Head of caudate nucleus (tissue), 42 donors: ENCODE data around the gene GMPPA.

ENCODE experiments used
- DNase-seq, 42 donors: peaks; one replicate each; pipeline versions ENCODE4 v3.0.0 to v3.0.0-alpha.2; 2020 to 2021; ENCODE audit warnings: mixed read lengths in 7 of 42
- intact Hi-C: fragments of 100-400 bp; cut with DNase I; formaldehyde crosslinking; loops from one replicate; pipeline ENCODE4 v1.15.0; 2022

Gene GMPPA

DNA sequence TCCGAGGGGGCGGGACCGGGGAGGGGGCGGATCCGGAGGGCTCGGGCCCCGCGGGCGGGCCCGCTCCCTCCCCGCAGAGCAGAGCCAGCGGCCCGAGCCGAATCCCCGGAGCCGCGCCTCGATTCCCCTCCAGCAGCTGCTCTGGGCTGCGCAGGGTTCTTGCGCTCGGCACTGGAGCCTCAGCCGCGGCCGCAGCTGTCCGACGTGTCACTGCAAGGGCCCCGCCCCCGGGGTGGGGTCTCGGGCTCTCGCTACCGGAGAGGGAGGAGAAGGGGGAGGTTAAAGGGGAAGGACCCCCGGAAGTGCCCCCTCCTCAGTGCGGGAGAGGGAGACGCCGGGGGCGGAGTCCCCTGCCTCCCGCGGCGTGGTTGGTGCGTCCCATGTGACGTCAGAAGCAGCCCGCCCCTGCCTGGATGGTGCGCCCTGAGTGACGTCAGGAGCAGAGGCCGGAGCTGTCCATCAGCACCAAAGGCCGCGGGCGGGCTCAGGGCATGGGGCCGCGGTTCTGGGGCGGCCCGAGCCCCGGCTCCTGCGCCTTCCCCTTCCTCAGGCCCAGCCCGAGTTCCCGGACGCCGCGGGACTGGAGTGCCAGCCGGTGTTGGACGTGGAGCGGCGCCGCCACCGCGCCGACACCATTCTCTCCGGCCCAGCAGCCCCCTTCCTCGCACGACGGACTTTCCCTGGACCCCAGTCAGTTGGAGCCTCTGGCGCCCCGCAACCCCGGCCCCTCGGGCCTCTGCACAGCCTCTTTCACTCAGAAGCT, 45.1 kb downstream of the GMPPA start, which contains the start of the genes CHPF and TMEM198:
Gene CHPF (minus strand): TSS at position 214 of the 763 bp plus-strand sequence. CDS start 271 bp downstream, outside the sequence.
Gene TMEM198 (plus strand): TSS at position 433 of the 763 bp plus-strand sequence. CDS start 700 bp downstream, outside the sequence.
- peak; percentile 98 to 100 (median 99) for DNase-seq
- intact Hi-C loops: loop anchor here (5.0 kb wide), 2 partner anchors 54 to 156 kb away; partner anchors contain the start of genes DNPEP and STK11IP

DNA sequence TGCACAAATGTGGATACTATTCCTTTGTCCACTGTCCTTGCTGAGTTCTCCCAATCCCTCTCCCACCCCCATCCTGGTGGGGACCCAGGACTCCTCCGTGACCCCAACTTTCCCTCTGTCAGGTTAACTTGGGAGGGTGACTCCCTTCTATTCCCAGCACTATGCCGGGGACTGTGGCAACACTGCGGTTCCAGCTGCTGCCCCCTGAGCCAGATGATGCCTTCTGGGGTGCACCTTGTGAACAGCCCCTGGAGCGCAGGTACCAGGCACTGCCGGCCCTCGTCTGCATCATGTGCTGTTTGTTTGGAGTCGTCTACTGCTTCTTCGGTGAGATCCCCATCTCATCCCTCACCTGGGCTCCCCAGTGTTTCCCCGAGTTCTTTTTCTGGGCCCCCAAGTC, 45.9 kb downstream of the GMPPA start:
- no peak for DNase-seq
- intact Hi-C loops: loop anchor here (5.0 kb wide), 2 partner anchors 53 to 157 kb away; partner anchors contain the start of genes DNPEP and STK11IP

DNA sequence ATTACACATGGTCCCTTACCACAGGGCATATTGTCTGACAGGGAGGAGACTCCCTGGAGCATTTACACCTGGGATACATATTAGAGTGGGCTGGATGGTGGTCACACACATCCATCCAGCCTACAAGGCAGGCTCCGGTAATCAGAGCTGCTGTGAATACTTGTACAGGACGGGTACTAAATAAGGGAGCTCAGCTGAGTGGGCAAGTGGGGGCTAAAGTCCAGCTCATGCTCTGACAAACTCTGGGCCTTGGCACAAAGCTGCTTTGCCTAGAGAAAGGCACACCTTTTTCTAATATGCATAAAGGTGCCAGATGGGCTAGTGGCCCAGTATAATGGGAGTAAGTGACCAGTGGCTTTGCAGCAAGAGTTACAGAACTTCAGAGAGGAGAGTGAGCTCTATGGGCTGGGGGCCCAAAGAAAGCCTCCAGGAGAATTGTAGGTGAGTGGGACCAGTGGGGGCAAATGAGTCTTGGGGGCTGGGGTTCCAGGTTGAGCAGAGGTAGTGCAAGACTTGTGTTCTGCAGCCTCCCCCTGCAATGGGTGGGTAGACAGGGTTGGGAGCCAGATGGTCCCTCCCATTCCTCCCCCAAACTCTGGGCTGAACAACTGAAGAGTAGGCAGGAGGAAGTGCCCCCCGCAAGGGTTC, 46.7 kb downstream of the GMPPA start:
- no peak for DNase-seq
- intact Hi-C loops: no loop called here

DNA sequence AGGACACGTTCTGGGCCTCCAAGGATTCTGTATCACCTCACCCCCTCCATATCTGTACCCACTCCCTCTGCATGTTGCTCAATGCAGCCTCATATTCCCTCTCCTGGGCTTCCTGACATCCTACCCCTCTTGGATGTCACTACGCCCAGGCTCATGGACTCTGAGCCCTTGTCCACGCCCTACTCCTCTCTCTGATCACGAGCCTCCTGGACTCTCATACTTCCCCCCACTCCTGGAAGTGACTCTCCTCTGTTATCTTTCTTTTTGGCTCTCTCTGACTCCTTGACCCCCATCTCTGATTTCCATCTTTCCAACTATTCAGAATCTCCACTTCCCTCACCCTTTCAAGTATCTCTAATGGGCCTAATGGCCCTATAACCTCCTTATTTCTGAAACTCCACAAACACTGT, 47.3 kb downstream of the GMPPA start:
- intact Hi-C loops: no loop called here
- no peak for DNase-seq

DNA sequence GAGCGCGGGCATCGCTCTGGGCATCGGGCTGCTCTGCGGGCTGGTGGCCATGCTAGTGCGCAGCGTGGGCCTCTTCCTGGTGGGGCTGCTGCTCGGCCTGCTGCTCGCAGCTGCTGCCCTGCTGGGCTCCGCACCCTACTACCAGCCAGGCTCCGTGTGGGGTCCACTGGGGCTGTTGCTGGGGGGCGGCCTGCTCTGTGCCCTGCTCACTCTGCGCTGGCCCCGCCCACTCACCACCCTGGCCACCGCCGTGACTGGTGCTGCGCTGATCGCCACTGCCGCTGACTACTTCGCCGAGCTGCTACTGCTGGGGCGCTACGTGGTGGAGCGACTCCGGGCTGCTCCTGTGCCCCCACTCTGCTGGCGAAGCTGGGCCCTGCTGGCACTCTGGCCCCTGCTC, 48.9 kb downstream of the GMPPA start:
- DNase-seq: no peak
- intact Hi-C loops: no loop called here

DNA sequence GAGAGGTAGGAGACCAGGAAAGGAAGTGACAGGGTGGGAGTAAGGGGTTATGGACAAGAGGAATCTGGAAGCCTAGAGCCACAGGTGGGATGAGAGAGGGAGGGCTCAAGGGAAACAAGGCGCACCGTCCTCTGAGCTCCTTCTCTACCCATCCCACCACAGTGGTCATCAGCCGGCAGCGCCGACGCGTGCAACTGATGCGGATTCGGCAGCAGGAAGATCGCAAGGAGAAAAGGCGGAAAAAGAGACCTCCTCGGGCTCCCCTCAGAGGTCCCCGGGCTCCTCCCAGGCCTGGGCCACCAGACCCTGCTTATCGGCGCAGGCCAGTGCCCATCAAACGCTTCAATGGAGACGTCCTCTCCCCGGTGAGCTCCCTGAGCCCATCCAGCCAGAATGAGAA, 50.3 kb downstream of the GMPPA start:
- intact Hi-C loops: no loop called here
- no peak for DNase-seq

DNA sequence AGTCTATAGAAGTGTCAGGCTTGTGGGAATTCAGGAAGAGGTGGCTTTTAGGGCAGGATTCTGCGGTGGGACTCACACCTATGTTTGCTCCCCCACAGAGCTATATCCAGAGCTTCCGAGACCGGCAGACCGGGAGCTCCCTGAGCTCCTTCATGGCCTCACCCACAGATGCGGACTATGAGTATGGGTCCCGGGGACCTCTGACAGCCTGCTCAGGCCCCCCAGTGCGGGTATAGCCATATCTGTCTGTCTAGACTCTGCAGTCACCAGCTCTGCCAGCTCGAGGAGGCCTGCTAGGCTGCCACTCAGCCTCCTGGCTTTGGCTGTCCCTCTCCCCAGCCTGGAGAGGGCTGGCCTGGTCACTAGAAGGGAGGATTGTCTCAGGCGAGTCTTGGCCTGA, 50.9 kb downstream of the GMPPA start:
- intact Hi-C loops: no loop called here
- no peak for DNase-seq

DNA sequence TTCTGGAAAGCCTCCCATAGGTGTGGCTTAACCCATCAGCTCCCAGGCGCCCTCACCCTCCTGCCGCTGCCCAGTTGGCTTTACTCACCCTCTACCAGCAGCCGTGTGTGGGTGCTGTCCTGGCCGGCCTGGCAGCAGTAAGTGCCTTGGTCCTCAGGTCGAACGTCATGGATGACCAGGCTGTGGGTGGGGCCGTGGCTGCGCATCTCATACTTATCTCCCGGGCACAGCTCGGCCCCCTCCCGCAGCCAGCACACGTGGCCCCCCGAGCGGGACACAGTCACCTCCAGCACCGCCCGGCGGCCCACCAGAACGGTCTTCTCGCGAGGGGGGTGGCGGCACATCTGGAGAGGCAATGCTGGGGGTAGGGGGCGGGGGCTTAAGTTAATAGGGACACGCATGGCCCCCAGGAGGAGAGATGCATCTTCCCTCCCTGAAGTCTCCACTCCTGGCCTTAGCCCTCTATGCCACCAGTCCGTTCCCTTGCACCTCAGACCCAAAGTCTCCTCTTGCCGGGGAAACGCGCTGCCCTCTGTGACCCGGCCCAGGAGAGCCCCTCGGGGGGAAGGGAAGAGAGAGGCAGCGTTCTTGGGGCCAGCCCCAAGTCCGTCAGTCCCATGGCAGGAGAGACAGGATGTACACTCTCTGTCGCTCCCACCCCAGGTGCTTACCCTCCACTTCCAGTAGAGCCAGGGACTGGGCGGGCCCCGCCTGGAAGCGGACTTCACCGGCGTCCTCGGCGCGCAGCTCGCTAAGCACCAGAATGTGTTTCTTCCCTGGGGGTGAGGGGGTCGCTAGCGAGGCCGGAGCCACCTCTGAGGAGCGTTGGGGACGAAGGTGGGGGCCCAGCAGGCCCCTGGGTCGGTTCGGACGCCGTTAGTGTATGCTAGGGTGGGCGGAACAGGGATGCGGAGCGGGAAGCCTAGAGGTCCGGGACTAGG, 53.0 kb downstream of the GMPPA start:
- intact Hi-C loops: no loop called here
- peak in 5 of 42 donors; percentile 16 to 26 (median 21) for DNase-seq

DNA sequence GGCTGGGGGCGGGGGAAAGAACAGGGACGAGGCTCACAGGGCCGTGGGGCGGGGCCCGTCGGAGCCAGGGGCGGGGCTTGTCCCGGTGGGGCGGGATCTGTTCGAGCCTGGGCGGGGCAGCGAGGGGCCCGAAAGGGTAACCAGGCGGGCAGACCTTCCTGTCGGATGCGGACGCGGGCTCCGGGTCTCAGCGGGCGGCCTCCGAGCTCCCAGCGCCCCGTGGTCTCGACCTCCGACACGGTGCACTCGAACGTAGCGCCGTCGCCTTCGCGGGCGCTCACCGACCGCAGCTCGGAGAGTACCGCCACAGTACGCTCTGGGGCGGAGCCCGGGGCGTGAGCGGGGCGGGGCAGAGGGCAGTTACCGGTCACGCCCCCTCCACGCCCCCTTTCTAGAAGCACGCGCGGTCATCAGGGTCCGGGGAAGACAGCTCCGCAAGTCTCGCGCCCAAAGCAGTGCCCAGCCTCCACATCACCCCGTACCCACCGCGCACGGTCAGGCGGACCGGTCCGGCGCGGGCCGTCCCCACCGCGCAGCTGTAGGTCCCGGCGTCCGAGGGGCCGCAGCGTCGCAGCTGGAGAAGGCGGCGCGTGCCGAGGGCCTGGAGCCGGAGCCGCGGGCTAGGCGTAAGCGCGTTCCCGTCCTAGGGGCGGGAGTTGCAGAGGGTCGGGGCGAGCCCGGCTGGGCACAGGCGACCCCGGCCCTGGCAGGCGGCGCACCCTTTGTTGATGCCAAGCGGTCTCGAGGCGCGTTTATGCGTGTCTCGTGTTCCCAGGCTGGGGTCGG, 53.9 kb downstream of the GMPPA start:
- intact Hi-C loops: no loop called here
- peak; percentile 60 to 95 (median 88) for DNase-seq

DNA sequence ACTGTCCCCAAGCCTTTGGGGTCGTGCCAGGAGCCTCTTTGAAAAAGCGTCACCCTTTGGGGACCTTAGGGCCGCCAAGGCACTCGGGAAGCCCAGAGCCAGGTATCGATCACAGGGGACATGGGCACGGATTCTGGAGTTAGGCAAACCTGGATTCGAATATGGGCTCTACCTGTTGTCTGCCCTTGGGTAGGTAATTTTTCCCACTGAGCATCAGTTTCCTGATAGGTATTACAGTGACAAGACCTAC, 54.4 kb downstream of the GMPPA start:
- intact Hi-C loops: no loop called here
- DNase-seq: no peak

DNA sequence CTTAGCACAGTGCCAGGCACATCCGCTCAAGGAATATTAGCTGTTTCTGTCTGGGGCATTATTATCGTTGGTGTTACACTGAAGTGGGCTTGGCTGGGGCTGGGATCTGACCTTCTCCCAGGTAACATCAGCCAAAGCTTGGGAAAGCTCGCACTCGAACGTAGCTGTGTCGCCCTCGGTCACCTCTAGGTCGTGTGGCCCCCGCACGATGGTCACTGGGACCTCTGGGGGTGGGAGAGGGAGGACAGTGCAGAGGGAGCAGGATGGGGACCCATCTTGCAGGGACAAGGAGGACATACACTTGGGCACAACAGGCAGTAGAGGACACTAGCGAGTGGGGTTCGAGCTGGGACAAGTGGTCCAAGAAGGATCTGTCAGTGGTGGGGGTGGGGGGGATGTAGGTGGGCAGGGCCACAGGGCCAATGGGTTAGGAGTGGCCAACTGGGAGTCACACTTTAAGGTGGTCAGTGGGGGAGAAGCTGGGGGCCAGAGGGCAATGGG, 54.8 kb downstream of the GMPPA start:
- DNase-seq: no peak
- intact Hi-C loops: no loop called here

DNA sequence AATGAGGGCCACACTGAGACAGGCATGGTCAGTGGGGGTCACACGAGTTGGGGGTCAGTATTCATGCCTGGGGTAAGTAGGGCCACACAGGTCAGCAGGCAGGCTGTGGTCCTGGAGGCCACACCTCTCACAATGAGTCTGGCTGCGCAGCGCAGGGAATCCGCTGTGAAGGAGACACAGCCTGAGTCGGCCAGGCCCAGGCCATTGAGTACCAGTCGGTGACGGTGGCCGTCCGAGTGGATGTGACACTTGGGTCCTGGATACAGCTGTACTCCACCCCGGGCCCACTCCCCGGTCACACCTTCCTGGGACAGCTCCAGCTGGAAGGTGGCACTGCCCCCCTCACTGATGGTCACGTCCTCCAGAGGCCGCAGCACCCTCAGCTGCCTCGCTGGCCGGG, 55.7 kb downstream of the GMPPA start:
- intact Hi-C loops: no loop called here
- DNase-seq: no peak

DNA sequence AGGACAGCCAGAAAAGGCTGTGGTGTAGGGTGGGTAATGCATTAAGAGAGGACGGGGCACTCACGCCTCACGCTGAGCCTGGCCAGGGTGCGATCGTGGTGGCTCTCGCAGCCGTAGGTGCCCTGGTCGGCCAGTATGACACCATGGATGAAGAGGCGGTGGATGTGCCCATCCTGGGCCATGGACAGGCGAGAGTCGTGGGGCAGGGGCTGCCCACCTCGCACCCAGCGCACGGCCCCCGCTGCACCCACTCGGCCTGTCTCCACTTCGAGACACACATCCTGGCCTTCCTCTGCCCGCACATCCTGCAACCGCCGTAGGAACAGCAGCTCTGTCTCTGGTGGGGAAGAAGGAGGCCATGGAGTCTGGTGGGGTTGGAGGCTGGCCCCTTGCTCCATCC, 57.3 kb downstream of the GMPPA start:
- intact Hi-C loops: no loop called here
- DNase-seq: no peak

DNA sequence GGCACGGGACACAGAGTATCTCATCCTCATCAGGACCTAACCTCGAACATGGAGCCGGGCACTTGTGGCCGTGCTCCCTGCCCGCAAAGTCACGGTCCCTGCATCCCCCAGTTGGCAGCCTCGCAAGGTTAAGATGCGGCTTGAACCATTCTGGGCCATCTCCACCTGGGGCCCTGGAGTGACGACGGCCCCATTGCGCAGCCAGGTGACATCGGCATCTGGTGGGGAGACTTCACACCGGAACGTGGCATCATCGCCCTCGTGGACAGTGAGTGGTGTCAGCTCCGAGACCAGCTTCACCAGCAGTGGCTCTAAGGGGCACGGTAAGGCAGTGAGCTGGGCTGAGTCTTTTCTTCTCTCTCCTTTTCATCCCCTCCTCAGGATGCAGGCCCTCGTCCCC, 57.7 kb downstream of the GMPPA start:
- intact Hi-C loops: no loop called here
- DNase-seq: no peak
